Measurements from ENCODE around the gene MICOS13.
"Not testable (repeated sequence)": the region's sequence is repeated elsewhere in the genome, so short reads cannot be mapped to it uniquely, and the experiment has no call there.

DNA sequence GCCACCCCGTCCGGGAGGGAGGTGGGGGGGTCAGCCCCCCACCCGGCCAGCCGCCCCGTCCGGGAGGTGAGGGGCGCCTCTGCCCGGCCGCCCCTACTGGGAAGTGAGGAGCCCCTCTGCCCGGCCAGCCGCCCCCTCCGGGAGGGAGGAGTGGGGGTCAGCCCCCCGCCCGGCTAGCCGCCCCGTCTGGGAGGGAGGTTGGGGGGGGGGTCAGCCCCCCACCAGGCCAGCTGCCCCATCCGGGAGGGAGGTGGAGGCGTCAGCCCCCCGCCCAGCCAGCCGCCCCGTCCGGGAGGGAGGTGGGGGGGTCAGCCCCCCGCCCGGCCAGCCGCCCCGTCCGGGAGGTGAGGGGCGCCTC is 21.7 kb upstream of the MICOS13 start:
- TF ChIP-seq, protein P1, sequence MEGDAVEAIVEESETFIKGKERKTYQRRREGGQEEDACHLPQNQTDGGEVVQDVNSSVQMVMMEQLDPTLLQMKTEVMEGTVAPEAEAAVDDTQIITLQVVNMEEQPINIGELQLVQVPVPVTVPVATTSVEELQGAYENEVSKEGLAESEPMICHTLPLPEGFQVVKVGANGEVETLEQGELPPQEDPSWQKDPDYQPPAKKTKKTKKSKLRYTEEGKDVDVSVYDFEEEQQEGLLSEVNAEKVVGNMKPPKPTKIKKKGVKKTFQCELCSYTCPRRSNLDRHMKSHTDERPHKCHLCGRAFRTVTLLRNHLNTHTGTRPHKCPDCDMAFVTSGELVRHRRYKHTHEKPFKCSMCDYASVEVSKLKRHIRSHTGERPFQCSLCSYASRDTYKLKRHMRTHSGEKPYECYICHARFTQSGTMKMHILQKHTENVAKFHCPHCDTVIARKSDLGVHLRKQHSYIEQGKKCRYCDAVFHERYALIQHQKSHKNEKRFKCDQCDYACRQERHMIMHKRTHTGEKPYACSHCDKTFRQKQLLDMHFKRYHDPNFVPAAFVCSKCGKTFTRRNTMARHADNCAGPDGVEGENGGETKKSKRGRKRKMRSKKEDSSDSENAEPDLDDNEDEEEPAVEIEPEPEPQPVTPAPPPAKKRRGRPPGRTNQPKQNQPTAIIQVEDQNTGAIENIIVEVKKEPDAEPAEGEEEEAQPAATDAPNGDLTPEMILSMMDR (conservative IDR thresholded peaks at IDR 0.05), result not testable (repeated sequence)
- TF ChIP-seq ZFX (IDR thresholded peaks at IDR 0.05), result not testable (repeated sequence)
